Esophagus squamous epithelium (tissue), 4 donors: ENCODE data around the gene LPIN2.

Experiments
- CTCF ChIP-seq, 6 experiments: fragments of 450-650 bp in 4 of 6; fragments of 200-600 bp in 2 of 6; sonication (generic) in 2 of 6; IDR thresholded peaks; one replicate each; pipeline ENCODE4 v1.5.1; 2016 to 2019; ENCODE audit warnings: antibody characterized with exemption in 6 of 6, mild to moderate bottlenecking in 4 of 6, moderate library complexity in 4 of 6
- POLR2A ChIP-seq, 4 donors: fragments of 450-650 bp; IDR thresholded peaks; one replicate each; pipeline ENCODE4 v1.6.1; 2017; ENCODE audit warnings: antibody characterized with exemption in 4 of 4, mild to moderate bottlenecking in 4 of 4, moderate library complexity in 3 of 4

DNA sequence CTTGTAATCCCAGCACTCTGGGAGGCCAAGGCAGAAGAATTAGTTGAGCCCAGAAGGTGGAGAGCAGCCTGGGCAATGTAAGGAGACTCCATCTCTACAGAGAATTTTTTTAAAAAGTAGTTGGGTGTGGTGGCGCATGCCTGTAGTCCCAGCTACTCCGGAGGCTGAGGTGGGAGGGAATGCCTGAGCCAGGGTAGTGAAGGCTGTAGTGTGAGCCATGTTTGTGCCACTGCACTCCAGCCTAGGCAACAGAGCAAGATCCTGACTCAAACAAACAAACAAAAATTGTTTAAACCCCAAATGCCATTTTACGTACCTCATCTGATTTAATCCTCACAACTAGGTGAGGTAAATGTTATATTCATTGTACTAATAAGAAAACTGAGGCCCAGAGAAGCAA is 38.2 kb downstream of the LPIN2 start:
- no peak for TF ChIP-seq CTCF (IDR thresholded peaks at IDR 0.05)
- no peak for TF ChIP-seq POLR2A (IDR thresholded peaks at IDR 0.05)
